Endothelial cell of umbilical vein (primary cell): ENCODE measurements around the gene ZNF668.
A peak's percentile ranks its signal among the peaks of the same experiment; 100 is the strongest.

ENCODE experiments used
- EZH2 ChIP-seq: IDR thresholded peaks from 2 replicates; pipeline ENCODE4 v1.6.1; 2012; ENCODE audit warnings: borderline replicate concordance, low read depth, mild to moderate bottlenecking, moderate library complexity, low read length, inconsistent platforms; ENCODE audit not compliant: severe bottlenecking
- JUN ChIP-seq: IDR thresholded peaks from 2 replicates; pipeline ENCODE4 v1.6.1; 2011; ENCODE audit warnings: borderline replicate concordance, low read depth; ENCODE audit not compliant: insufficient read length, insufficient read depth
- MYC ChIP-seq: IDR thresholded peaks from one replicate; pipeline ENCODE4 v1.6.1; 2011; ENCODE audit warnings: mild to moderate bottlenecking, low read depth, low read length
- POLR2A ChIP-seq: IDR thresholded peaks from 2 replicates; pipeline ENCODE4 v1.6.1; 2012; ENCODE audit warnings: low read depth, mild to moderate bottlenecking, control low read depth, low read length
- POLR2AphosphoS5 ChIP-seq: IDR thresholded peaks from 2 replicates; pipeline ENCODE4 v1.6.1; 2012; ENCODE audit warnings: low read depth, mild to moderate bottlenecking, control low read depth, low read length, moderate library complexity; ENCODE audit not compliant: insufficient read depth
- TF ChIP-seq, protein P1 (sequence below), 2 donors: IDR thresholded peaks; 1 replicate in 1 of 2; 2 replicates in 1 of 2; pipeline ENCODE4 v1.5.1; 2011; ENCODE audit warnings: low read length in 2 of 2, mild to moderate bottlenecking in 2 of 2, moderate library complexity in 2 of 2, control low read depth in 1 of 2, inconsistent platforms in 1 of 2, low read depth in 1 of 2; ENCODE audit not compliant: insufficient read depth in 1 of 2; ENCODE audit errors: extremely low read depth in 1 of 2
- TF ChIP-seq, protein P2 (sequence below): IDR thresholded peaks from 2 replicates; pipeline ENCODE4 v1.6.1; 2011; ENCODE audit not compliant: insufficient read depth, insufficient read length

DNA sequence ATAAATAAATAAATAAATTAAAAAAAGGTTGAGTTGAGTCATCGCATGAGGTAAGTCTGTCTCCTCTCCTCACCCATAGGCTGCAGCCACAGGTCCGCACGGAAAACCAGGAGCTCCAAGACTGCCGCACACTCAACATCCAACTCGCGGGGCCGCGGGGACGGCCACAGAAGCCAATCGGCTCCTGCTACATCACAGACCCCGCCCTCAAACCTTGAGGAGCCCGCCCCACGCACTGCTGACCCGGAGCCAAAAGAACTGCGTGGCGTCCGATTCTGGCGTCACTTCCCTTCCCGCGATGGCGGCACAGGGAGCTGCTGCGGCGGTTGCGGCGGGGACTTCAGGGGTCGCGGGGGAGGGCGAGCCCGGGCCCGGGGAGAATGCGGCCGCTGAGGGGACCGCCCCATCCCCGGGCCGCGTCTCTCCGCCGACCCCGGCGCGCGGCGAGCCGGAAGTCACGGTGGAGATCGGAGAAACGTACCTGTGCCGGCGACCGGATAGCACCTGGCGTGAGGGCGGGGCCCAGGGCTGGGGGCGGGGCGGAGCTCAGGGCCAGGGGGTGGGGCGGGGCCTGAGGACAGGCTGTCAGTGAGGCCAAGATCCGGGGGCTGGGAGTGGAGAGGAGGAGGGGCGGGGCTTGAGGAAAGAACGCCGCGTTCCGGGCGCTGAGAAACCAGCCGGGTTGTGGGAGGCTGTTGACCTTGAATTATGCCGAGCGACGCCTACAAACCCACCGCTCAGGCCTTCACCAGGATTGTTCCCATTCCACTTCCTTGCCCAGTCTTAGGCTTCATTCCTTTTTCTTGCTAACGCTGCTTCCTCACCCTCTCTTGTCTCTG is 43.6 kb upstream of the ZNF668 start, which contains the start of gene KAT8:
- TF ChIP-seq, protein P1, sequence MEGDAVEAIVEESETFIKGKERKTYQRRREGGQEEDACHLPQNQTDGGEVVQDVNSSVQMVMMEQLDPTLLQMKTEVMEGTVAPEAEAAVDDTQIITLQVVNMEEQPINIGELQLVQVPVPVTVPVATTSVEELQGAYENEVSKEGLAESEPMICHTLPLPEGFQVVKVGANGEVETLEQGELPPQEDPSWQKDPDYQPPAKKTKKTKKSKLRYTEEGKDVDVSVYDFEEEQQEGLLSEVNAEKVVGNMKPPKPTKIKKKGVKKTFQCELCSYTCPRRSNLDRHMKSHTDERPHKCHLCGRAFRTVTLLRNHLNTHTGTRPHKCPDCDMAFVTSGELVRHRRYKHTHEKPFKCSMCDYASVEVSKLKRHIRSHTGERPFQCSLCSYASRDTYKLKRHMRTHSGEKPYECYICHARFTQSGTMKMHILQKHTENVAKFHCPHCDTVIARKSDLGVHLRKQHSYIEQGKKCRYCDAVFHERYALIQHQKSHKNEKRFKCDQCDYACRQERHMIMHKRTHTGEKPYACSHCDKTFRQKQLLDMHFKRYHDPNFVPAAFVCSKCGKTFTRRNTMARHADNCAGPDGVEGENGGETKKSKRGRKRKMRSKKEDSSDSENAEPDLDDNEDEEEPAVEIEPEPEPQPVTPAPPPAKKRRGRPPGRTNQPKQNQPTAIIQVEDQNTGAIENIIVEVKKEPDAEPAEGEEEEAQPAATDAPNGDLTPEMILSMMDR (IDR thresholded peaks at IDR 0.05; ENCODE audit: extremely low read depth in 1 of 2, insufficient read depth in 1 of 2, low read depth in 1 of 2, low read length in 2 of 2): no peak
- TF ChIP-seq MYC (no peak), JUN (no peak), POLR2AphosphoS5 (peak; percentile 86), POLR2A (peak; percentile 84), EZH2 (no peak)
- TF ChIP-seq, protein P2, sequence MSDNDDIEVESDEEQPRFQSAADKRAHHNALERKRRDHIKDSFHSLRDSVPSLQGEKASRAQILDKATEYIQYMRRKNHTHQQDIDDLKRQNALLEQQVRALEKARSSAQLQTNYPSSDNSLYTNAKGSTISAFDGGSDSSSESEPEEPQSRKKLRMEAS: no peak
